AG04449 (cell line): ENCODE results near the gene RWDD1.

ENCODE experiments used
- CTCF ChIA-PET: fragments of 350-600 bp; formaldehyde crosslinking; extraction: SDS; loops from one replicate; lab custom pipeline; 2021; ENCODE audit warnings: antibody characterized with exemption; lab: Yijun Ruan, JAX
- POLR2A ChIA-PET: fragments of 400-600, 350-600 bp; formaldehyde crosslinking; extraction: SDS; loops from one replicate; lab custom pipeline; 2020; ENCODE audit warnings: antibody characterized with exemption, inconsistent platforms; lab: Yijun Ruan, JAX
- DNase-seq: peaks from one replicate; pipeline ENCODE4 v3.0.0-alpha.2; 2010; ENCODE audit warnings: low read depth, low spot score
- H3K4me3 ChIP-seq: 2 replicates; pipeline ENCODE4 v1.5.1; 2011; ENCODE audit warnings: low read depth, mild to moderate bottlenecking, control low read depth, low read length
- CTCF ChIP-seq: IDR thresholded peaks from one replicate; pipeline ENCODE4 v1.5.1; 2011; ENCODE audit warnings: mild to moderate bottlenecking, moderate library complexity, low read length, control low read depth, inconsistent platforms; ENCODE audit not compliant: insufficient read depth; ENCODE audit errors: missing control alignments

Gene RWDD1

GRCh38 chr6:116631379-116631990 lies 60.2 kb downstream of the RWDD1 start:
- TF ChIP-seq CTCF = no peak
- no peak for DNase-seq
- H3K4me3 ChIP-seq = no peak overlapping the region
- ChIA-PET CTCF (interaction anchor here (1.0 to 1.4 kb wide), 2 partner anchors 13 to 68 kb away, joined by 3 to 4 read pairs; no protein-coding TSS in a partner anchor), POLR2A (no interaction called here)

GRCh38 chr6:116633685-116634084 lies 62.4 kb downstream of the RWDD1 start:
- no peak overlapping the region for H3K4me3 ChIP-seq
- ChIA-PET POLR2A (no interaction called here), CTCF (no interaction called here)
- no peak for DNase-seq
- TF ChIP-seq CTCF = no peak
